Head of caudate nucleus (tissue), 42 donors: ENCODE measurements around the gene DPY30.

Experiments used
- DNase-seq, 42 donors: peaks; one replicate each; pipeline versions ENCODE4 v3.0.0 to v3.0.0-alpha.2; 2020 to 2021; ENCODE audit warnings: mixed read lengths in 7 of 42
- intact Hi-C: fragments of 100-400 bp; cut with DNase I; formaldehyde crosslinking; loops from one replicate; pipeline ENCODE4 v1.15.0; 2022

Gene DPY30

DNA sequence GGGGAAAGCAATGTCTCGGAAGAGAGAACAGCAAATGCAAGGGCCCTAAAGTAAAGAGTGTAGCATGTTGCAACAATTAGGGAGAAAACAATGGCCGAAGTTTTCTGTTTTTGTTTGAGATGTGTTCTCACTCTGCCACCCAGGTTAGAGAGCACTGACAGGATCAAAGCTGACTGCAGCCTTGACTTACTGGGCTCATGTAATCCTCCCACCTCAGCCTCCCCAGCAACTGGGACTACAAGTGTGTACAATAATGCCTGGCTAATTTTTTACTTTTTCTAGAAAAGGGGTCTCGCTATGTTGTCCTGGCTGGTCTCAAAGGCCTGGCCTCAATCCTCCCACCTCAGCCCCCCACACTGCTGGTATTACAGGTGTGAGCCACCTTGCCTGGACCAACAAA lies 52.7 kb downstream of the DPY30 start:
- intact Hi-C loops = no loop called here
- no peak for DNase-seq

DNA sequence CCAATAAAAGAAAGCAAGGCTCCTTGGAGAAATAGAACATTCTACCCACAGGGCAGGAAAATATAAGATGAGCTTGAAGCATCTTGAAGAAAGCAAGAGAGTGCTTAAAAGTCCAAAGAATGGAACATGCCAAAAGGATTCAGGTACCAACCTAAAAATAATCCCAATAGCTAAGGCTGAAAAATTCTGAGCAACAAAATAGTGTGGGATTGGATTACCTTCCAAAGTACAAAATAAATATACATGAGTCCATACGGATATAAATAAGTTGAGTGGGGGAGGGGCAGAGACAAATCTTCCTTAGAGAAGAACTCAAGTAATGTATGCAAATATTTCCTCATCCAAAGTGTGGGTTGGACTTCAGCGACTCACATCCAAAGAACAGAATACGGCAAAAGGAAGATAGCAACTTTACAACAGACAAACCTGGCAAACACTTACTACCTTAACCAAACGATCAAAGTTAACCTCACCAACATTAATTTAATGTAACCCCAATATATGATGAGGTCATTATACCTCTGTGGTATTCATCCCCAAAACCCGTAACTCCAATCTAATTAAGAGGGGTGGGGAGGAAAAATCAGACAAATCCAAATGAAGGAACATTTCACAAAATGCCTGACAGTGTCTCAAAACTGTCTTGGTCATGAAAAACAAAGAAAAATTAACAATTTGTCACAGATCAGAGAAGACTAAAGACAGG lies 55.7 kb downstream of the DPY30 start:
- intact Hi-C loops = no loop called here
- DNase-seq = no peak

DNA sequence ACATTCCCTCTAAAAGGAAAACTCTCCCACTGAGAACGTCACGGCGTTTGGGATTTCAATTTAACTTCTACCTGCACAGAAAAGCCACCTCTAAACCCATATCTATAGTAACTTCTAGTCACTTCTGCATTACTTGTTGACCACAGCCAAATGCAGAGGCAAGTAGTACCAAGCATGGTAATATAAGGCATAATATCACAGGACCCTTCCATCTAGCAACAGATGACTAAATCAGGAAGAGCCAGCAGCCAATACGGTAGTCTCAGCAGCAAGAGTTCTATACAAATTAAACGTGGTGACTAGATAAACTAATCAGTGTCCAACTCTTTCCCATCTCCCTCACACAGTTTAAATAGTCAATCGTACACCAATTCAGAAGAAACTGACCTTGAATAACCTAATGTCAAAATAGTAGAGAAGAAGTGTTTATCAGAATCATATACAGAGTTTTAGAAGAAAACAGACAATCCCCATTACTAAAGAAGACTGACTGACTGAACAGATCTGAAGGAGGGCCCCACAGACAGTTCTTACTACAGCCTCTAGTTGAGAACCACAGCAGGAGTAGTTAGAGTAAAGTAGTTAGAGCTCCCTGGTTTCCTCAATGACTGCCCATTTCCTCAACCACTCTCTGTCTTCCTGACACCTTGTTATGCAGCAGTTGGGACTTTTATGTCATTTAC lies 58.8 kb downstream of the DPY30 start:
- intact Hi-C loops = no loop called here
- no peak for DNase-seq

DNA sequence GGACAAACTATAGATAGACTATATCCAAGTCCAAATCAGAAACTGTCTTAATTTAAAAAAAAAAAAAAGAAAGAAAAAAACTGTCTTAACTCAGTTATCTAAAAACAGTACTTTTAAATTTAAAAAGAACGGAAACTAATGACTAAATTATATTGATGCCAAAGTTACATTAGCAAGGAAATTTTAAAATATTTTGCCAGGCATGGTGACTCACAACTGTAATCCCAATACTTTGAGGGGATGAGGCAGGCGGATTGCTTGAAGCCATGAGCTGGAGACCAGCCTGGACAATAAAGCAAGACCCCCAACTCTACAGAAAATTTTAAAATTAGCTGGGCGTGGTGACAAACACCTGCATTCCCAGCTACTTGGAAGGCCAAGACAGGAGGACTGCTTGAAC lies 59.6 kb downstream of the DPY30 start:
- DNase-seq = no peak
- intact Hi-C loops = no loop called here

- intact Hi-C loops = no loop called here
- no peak for DNase-seq
Observed at GRCh38 chr2:31979018-31979417, 60.6 kb downstream of the DPY30 start.

- DNase-seq = no peak
- intact Hi-C loops = no loop called here
Observed at GRCh38 chr2:31978436-31978835, 61.2 kb downstream of the DPY30 start.
